Sigmoid colon (tissue), 4 donors: ENCODE data around the gene FKBP11.

Experiments used
- CTCF ChIP-seq, 4 experiments: fragments of 450-650 bp in 3 of 4; fragments of 200-600 bp in 1 of 4; IDR thresholded peaks; one replicate each; pipeline ENCODE4 v1.5.1; 2016 to 2019; ENCODE audit warnings: antibody characterized with exemption in 4 of 4, mild to moderate bottlenecking in 3 of 4, moderate library complexity in 2 of 4
- EP300 ChIP-seq, 4 donors: sonication (generic); formaldehyde crosslinking; IDR thresholded peaks; one replicate each; pipeline ENCODE4 v1.6.1; 2017; ENCODE audit warnings: antibody characterized with exemption in 4 of 4

GRCh38 chr12:48937170-48937569, 11.9 kb upstream of the FKBP11 start:
- TF ChIP-seq EP300 (IDR thresholded peaks at IDR 0.05) (no peak), CTCF (IDR thresholded peaks at IDR 0.05) (no peak)
